HL-60 (cell line): ENCODE results near the gene HLA-DQA1.

Experiments
- DNase-seq, 2 experiments: peaks; one replicate each; pipeline ENCODE4 v3.0.0-alpha.2; 2010 to 2020; ENCODE audit warnings: low read depth in 1 of 2, low spot score in 1 of 2
- H3K27ac ChIP-seq: fragments of 250-450 bp; sonication (Bioruptor Pico); replicated peaks from 2 replicates; pipeline ENCODE4 v1.5.1; 2020; ENCODE audit warnings: mild to moderate bottlenecking, moderate library complexity
- H3K27me3 ChIP-seq: fragments of 250-450 bp; sonication (Bioruptor Pico); 2 replicates; pipeline ENCODE4 v1.5.1; 2021; ENCODE audit warnings: mild to moderate bottlenecking, moderate library complexity; ENCODE audit not compliant: insufficient read depth, poor library complexity, severe bottlenecking
- H3K4me3 ChIP-seq: replicated peaks from 2 replicates; pipeline ENCODE4 v1.5.1; 2011; ENCODE audit warnings: mild to moderate bottlenecking, control low read depth, low read length; ENCODE audit not compliant: insufficient read depth
- GABPA ChIP-seq: IDR thresholded peaks from 2 replicates; pipeline ENCODE4 v1.6.1; 2012; ENCODE audit warnings: low read depth
- POLR2AphosphoS5 ChIP-seq: IDR thresholded peaks from 2 replicates; pipeline ENCODE4 v1.6.1; 2012; ENCODE audit warnings: low read depth
- SPI1 ChIP-seq: IDR thresholded peaks from 2 replicates; pipeline ENCODE4 v1.6.1; 2012; ENCODE audit warnings: low read depth, mild to moderate bottlenecking, borderline replicate concordance
- TF ChIP-seq, protein P1 (sequence below): IDR thresholded peaks from 2 replicates; pipeline ENCODE4 v1.6.1; 2012; ENCODE audit warnings: low read depth; ENCODE audit not compliant: insufficient replicate concordance
- TF ChIP-seq, protein P2 (sequence below): IDR thresholded peaks from one replicate; pipeline ENCODE4 v1.5.1; 2011; ENCODE audit warnings: low read length, control low read depth, inconsistent platforms; ENCODE audit not compliant: insufficient read depth

The HLA-DQA1 gene

DNA sequence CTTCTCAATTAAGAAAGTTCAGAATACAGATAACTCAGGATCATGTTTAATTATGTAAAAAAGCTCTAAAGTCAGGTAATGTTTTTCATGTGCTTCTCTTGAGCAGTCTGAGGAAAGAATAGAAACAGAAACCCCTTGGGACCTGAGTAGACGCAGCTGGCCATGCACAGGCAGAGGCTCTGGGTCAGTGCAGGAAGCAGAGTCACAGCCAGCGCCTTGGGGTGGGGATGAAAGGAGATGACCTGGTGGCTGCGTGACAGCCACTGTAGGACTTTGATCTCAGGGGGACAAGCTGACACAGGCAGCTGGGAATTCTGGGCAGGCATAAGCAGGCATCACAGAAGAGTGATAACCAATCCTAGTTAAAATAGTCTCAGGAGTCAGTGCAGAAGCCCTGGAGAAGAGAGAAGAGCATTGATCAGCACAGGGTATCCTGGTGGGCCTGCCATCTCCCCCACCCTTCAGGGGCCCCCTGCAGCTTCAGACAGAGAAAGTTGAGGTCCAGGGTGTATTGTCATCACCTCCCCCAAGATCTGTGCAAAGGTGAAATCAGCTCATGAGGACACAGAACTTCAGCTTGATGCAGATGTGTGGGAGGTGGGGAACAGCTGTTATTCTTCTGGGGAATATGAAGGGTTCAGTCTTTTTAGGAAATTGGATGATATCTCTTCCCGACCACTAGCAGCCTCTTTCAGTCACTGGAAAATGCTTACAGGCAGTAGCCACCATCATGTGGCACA is 22.8 kb downstream of the HLA-DQA1 start:
- no peak overlapping the region for H3K27ac ChIP-seq
- no peak for DNase-seq
- H3K27me3 ChIP-seq = no peaks in the 10 kb centered on the region
- no peak overlapping the region for H3K4me3 ChIP-seq
- TF ChIP-seq, protein P1, sequence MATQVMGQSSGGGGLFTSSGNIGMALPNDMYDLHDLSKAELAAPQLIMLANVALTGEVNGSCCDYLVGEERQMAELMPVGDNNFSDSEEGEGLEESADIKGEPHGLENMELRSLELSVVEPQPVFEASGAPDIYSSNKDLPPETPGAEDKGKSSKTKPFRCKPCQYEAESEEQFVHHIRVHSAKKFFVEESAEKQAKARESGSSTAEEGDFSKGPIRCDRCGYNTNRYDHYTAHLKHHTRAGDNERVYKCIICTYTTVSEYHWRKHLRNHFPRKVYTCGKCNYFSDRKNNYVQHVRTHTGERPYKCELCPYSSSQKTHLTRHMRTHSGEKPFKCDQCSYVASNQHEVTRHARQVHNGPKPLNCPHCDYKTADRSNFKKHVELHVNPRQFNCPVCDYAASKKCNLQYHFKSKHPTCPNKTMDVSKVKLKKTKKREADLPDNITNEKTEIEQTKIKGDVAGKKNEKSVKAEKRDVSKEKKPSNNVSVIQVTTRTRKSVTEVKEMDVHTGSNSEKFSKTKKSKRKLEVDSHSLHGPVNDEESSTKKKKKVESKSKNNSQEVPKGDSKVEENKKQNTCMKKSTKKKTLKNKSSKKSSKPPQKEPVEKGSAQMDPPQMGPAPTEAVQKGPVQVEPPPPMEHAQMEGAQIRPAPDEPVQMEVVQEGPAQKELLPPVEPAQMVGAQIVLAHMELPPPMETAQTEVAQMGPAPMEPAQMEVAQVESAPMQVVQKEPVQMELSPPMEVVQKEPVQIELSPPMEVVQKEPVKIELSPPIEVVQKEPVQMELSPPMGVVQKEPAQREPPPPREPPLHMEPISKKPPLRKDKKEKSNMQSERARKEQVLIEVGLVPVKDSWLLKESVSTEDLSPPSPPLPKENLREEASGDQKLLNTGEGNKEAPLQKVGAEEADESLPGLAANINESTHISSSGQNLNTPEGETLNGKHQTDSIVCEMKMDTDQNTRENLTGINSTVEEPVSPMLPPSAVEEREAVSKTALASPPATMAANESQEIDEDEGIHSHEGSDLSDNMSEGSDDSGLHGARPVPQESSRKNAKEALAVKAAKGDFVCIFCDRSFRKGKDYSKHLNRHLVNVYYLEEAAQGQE = no peak
- TF ChIP-seq GABPA = no peak
- no peak for TF ChIP-seq POLR2AphosphoS5
- no peak for TF ChIP-seq SPI1
- TF ChIP-seq, protein P2, sequence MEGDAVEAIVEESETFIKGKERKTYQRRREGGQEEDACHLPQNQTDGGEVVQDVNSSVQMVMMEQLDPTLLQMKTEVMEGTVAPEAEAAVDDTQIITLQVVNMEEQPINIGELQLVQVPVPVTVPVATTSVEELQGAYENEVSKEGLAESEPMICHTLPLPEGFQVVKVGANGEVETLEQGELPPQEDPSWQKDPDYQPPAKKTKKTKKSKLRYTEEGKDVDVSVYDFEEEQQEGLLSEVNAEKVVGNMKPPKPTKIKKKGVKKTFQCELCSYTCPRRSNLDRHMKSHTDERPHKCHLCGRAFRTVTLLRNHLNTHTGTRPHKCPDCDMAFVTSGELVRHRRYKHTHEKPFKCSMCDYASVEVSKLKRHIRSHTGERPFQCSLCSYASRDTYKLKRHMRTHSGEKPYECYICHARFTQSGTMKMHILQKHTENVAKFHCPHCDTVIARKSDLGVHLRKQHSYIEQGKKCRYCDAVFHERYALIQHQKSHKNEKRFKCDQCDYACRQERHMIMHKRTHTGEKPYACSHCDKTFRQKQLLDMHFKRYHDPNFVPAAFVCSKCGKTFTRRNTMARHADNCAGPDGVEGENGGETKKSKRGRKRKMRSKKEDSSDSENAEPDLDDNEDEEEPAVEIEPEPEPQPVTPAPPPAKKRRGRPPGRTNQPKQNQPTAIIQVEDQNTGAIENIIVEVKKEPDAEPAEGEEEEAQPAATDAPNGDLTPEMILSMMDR = no peak

DNA sequence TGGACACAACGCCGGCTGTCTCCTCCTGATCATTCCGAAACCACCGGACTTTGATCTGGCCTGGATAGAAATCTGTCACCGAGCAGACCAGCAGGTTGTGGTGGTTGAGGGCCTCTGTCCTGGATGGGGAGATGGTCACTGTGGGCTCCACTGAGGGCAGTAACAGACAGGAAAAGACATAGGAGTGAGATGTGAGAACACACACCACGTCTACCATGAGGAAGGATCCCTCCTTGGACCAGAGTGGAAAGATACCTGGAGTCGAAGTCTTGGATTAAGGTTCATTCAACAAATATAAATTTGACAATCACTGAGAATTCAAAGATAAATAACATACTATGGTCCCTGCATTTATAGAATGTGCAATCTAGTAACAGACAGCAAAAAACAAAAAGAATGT is 24.9 kb downstream of the HLA-DQA1 start:
- no peak overlapping the region for H3K27ac ChIP-seq
- TF ChIP-seq SPI1 (no peak), GABPA (no peak), POLR2AphosphoS5 (no peak)
- TF ChIP-seq, protein P2 = no peak
- TF ChIP-seq, protein P1 = no peak
- no peak overlapping the region for H3K4me3 ChIP-seq
- H3K27me3 ChIP-seq = no peaks in the 10 kb centered on the region
- DNase-seq = no peak

DNA sequence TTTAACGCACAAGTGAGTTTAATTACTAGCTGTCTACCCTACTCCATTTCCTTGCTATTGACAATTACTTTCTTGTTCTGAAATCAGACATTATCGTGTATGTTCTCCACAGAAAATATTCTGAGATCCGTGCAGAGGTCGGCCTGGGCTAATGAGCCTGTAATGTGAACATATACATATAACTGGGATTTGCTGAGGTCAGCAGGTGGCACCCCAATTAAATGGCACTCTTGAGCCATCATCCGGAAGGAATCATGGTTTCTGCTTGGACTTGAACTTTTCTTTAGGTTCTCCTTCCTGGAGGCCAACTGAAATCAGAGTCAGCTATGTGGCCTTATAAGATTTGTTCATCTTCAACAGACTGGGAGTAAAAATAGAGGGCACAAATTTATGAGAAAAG is 25.6 kb downstream of the HLA-DQA1 start:
- H3K27me3 ChIP-seq = no peaks in the 10 kb centered on the region
- TF ChIP-seq GABPA (no peak), POLR2AphosphoS5 (no peak), SPI1 (no peak)
- TF ChIP-seq, protein P2 = no peak
- TF ChIP-seq, protein P1 = no peak
- DNase-seq = no peak
- H3K4me3 ChIP-seq = no peak overlapping the region
- H3K27ac ChIP-seq = no peak overlapping the region
